GM19023 (cell line): ENCODE measurements around the gene KIF5C.
A peak's percentile ranks its signal among the peaks of the same experiment; 100 is the strongest.
"Not testable (repeated sequence)": the region's sequence is repeated elsewhere in the genome, so short reads cannot be mapped to it uniquely, and the experiment has no call there.

ENCODE experiments used
- ATAC-seq: cut with Tn5 transposase; IDR thresholded peaks from one replicate; pipeline ENCODE4 v1.9.1; 2021; ENCODE audit warnings: mild to moderate bottlenecking, moderate library complexity; ENCODE audit not compliant: unreplicated experiment

The KIF5C gene

DNA sequence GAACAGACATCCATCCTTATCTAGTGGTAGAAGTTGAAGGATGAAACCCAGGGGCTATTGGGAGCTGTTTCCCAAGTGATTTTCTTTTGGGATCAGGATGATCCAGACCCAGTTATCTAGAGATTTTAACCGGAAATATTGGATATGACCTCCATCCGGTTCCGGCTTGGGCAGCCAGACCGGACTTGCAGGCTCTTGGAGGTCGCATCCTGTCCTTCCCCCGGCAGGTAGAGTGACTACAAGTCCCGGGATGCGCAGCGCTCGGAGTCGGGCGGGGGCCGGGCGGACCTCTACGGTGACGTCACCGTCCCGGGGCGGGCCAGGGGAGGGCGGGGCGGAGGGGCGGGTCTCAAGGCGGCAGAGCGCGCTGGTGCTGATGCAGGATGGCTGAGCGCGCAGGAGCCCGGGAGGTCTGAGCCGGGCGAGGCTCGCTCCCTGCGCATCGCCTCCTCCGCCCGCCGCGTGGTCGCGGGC is at the start of gene KIF5C:
Gene KIF5C (plus strand): TSS at position 360 of the 474 bp plus-strand sequence. CDS start 391 bp downstream, outside the sequence.
- peak; percentile 93 for ATAC-seq

DNA sequence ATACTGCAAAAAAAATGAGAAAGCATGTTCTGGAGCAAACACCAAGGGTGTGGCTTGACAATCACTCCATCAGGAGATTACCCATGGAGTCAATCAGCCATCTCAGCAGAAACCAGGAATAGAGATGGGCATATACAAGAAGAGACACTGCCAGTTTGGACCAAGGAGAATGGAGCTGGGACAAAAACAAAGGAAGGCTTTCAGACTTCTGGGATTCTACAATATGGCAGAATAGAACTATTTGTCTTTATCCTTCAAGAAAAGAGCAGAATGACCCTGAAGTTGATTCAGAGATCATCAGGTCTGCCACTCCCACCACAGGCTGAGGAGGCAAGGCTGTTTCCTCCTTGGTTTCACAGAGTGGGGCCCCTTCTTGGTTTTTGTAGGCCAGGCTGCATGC is 48.2 kb upstream of the KIF5C start:
- ATAC-seq, result no peak

DNA sequence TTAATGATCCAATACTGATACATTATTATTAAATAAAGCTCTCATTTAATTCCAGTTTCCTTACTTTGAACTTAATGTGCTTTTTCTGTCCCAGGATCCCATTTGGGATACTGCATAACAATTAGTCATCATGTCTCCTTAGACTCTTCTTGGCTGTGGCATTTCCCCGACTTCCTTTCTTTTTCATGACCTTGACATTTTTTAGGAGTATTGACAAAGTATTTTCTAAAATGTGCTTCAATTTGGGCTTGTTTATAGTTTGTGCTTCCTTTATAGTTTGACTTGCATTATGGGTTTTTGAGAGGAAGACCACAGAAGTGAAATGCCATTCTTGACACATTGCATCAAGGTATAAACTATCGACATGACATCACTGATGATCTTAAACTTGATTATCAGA is 46.1 kb upstream of the KIF5C start:
- no peak for ATAC-seq

DNA sequence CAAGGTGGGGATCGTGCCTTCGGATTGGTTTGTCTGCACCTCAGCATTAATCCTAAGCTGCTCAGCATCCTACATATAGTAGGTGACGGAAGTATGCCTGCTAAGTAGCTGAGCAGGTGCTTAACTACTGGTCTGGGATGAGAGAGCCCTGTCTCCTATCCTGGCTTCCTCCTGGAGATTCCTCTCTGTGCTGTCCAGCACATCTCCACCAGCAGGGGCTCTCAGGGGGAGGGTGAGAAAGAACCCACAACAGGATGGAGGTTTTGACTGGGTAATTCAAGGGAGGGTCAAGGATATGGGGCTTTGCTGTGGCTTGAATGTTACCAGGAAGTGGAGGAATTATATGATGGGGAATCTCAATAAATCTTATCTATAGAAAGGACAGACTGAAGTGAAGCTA is 45.4 kb upstream of the KIF5C start:
- ATAC-seq, result no peak

DNA sequence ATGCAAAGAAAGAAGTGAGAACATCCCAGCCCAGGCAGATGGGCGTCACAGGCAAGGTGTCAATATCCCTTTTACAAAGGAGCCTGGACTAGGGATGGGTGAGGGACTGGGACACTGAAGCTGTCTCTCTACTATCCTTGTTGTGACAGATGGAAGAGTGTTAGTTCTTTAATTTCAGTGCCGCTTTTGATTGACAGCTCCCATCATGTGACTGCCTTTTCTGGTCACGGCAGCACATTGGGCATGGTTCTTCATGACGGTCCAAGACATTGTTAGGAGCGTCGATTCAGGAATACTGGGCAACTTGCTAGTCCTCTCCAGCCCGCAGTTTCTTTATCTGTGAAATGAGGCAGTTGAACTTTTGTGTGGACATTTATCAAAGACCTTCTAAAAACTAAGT is 42.4 kb upstream of the KIF5C start:
- no peak for ATAC-seq

DNA sequence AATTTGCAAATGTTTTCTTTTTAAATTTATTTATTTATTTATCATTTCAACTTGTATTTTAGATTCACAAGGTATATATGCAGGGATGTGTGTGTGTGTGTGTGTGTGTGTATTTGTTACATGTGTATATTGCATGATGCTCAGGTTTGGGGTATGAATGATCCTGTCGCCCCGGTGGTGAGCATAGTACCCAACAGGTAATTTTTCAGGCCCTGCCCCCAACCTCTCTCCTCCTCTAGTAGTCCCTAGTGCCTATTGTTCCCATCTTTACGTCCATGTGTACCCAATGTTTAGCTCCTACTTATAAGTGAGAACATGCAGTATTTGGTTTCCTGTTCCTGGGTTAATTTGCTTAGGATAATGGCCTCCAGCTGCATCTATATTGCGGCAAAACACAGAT is 33.0 kb upstream of the KIF5C start:
- ATAC-seq, result no peak

DNA sequence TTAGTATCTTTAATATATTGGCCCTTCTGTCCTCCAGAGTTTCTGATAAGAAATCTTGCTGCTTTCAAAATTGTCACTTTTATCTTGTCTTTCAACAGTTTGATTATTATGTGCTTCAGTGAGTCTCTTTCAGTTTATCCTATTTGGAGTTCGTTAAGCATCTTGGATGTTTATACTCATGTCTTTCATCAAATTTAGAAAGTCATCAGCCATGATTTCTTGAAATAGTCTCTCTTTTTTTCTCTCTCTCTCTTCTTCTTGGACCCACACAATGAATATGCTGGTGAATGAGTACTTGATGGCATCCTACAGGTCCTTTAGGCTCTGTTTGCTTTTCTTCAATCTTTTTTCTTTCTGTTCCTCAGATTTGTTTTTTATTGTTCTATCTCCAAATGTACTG is 26.9 kb upstream of the KIF5C start:
- ATAC-seq, result no peak

DNA sequence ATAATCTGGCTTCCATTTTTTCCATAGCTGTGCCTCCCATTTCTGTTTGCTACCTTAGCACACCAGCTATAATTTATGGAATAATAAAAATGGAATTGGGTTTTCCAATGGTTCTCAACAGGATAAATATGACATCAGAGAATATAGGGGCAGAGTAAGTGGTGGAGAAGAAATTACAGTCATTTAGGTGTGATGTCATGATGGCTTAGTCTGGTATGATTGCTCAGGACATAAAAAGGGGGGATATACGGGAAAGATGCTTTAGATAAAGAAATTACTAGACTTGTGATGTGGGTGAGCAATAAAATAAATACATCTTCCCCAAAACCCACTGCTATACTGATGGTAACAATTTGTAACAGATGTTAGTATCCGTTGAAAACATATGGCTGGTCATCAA is 21.6 kb upstream of the KIF5C start:
- no peak for ATAC-seq

DNA sequence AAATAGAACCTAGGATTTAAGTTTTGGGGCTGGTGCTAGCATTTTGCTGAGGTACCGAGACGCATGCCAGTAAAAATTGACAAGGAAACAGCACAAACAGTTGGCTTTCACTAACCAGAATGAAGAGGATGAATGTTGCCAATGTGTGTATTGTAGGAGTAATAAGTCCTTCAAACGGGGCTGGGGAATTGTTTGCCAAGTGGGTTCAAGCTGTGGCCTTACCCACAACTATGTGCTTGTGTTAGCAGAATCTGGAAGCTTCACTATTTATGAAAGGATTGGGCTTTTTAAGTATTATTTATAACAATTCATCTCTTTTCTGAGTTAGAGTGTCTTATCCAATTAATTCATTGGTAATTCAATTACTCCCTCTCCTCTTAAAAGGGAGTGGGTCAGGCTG is 15.0 kb upstream of the KIF5C start:
- no peak for ATAC-seq

DNA sequence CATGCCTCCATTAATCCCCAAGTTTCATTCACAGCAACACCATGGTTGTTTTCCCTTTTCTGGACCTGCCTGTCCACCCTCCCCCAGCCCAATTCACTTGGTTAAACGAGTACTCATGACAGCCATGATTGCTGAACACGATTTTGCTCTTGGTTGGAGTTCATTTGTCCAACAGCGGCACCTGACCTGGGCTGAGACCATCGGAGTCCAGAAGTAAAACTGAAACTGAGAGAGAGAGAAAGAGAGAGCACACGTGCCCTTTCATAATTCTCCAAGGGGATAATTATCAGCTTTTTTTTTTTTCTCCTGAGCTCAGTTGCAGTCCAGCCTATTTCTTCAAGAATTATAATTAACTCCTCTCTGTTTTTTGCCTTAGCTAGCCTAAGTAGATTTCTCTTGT is 13.7 kb upstream of the KIF5C start:
- ATAC-seq, result no peak

DNA sequence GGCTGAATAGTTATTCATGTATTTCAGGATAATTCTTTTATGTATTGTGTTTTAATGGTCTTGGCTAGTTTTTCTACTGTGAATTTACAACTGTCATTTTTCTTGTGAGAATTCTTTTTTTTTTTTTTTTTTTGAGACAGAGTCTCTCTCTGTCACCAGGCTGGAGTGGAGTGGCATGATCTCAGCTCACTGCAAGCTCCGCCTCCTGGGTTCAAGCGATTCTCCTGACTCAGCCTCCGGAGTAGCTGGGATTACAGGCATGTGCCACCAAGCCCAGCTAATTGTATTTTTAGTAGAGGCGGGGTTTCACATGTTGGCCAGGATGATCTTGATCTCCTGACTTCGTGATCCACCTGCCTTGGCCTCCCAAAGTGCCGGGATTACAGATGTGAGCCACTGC is 12.5 kb upstream of the KIF5C start:
- ATAC-seq, result not testable (repeated sequence)

DNA sequence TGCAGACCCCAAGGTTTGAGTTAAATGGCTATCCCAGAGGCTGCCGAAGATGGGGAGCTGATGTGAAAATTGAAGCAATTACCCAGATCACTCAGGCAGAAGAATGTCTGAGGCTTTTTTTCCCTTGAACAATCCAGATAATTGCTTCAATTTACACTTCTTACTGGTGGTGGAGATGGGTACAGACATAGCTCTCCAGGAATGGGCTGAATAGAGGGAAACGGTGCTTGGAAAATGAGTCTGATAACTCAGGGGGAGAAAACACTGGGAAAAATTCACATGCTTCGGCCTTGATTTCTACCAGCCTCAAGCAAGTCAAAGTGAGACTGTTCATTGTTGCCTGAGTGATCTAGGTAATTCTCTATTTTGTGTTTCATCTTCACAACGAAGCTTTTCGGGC is 9.5 kb upstream of the KIF5C start:
- no peak for ATAC-seq

DNA sequence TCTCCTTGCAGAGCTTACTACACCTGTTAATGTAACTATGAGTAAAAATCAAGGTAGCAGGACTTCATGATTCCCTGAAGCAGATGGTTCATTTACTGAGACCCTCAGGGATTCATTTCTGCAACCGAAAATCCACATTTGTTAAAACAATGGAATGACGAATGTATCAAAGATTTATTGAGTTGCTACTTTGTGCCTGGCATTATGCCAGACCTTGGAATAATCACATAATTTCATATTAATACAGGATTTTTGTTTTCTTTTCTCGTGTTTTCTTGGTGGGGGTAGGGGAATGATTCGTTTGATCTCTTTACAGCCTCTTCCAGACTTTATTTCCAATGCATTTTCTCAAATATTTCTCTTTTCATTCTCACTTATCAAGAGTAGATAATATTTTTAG is 8.9 kb upstream of the KIF5C start:
- no peak for ATAC-seq

DNA sequence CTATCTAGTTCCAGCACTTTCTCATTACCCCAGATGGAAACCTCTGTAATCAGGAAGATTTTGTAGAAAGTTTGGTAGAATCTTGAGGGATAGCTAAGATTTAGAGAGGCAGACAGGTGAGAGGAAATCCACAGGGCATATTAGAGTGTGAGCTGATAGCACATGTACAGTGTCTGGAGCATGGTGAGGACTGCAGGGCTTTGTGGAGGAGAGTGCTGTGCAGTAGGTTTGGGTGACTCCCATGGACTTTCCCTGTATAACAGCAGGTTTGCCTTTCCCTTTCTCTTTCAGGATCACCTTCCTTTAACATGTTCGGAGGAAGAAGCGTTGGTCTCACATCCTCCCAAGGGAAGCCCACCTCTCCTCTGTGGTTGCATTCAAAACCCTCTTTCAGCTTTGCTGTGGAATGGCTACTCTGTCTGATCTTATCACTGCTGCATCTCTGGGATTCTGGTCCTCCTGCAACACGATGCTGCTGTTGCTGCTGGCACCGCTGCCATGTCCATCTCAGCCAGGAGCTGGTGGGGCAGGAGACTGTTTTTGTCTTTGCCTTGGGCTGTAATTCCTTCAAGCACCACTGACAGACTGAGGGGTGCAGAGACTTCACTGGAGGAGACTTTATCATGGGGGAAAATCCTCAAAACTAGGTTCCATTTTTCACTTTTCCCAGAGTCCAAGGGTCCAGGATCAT is 7.8 kb upstream of the KIF5C start:
- no peak for ATAC-seq

DNA sequence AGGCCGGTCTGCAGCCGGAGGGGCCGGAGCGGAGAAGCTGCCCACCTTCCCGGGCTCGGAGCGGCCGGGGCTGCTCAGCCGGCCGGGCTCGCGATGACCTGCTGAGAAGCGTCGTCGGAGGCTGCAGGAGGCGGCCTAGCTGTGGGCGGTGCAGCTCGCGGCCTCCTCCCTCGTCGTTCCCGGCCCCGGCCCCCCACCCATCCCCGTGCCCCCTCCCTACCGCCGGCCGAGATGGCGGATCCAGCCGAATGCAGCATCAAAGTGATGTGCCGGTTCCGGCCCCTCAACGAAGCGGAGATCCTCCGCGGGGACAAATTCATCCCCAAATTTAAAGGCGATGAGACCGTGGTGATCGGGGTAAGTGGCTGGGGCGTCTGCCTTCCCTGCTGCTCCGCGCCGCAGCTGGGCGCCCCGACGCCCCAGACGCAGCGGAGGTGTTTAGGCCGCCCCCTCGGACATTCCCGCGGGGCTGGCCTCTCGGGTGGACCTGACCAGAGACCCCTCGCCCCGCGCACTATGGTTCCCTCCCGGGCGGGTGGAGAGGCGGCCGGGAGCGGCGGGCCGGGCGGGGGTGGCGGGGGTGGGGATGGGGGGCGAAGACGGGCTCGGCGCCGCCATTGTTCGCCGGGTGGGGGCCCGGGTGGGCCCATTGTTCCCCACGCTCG is 492 bp downstream of the KIF5C start:
- ATAC-seq, result peak; percentile 20

DNA sequence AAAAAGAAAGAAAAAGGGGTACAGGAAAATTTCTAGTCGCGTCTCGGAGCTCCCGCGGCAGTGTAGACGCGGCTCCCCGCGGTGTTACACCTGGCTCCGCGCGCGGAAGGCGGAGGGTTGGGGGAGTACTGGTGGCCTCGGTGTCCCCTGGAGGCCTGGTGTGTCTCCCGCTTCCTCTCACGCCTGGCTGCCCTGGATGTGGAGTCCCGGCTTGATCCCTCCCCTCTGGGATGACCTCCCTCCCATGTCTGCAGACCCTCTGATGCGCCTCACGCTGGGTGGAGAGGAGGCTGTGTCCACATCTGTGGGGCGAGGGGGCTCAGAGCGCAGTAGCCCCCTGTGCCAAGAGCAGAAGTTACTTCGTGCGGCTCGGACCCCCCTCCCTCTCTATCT is 1.2 kb downstream of the KIF5C start:
- no peak for ATAC-seq

DNA sequence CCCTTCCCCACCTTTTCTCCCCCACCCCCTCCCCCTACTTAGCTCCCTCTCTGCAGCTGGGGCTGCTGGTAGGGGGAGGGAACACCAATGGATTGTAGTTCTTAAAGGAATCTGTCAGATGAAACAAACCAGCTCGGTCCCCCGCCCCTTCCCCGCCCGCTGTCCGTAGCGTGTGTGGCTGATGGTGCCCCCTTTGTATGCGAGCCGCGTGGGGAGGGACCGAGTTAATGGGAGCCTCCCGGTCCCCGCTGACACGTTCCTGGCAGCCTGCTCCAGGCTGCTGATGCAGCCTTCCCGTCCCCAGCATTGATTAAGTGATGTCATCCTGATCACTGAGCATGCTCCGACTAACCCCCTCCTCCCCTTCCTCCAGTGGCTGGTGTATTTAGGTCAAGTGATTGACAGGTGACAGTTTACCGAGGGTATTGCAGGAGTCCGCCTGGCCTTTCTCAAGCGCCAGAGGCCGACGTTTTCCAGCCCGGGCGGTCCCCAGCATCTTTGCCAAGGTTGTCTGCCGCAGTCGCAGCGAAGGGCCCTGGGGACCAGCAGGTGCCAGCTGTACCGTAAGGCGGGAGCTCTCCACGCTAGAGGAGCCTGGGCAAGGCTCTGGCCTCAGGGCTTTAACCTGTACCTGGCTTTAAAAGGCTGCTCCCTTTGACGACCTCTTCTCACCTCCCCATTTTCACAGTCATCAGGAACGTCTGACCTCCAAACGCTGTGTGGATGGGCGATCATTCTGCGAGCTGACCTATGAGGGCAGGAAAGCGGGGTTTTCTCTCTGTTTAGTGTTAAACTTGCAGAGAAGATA is 1.8 kb downstream of the KIF5C start:
- peak; percentile 30 for ATAC-seq

DNA sequence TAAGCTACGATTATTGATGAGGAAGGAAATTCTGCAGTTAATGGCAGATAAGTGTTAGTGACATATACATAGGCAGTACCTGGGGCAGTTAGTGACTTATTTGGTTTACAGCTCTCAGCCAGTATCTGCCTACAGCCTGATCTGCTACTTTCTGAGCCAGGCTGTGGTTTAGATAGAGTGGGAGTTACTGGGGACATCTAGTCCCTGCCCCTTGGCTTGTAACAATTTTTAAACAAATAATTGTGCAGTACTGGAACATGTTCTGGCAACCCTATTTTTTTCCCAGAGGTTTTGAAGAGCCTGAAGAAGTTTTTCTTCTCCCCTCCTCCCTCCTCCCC is 2.3 kb downstream of the KIF5C start:
- ATAC-seq, result no peak

DNA sequence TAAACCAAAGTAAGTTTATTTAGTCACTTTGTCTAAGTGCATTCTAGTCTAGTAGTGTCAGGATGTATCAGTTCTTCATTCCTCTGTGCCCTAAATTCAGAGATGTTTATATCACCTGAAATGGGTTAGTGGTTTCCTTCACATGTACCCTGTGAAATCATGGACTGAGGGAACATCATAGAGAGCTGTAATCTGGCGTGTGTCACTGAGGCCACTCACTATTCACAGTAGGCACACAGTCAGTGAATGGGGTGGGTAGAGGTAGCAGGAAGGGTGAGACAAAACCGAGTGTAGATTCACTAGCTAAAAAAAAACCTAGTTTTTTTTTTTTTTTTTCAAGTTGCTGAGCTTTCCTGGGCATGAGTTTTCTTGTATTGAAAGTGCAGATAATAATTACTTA is 5.6 kb downstream of the KIF5C start:
- ATAC-seq, result no peak

DNA sequence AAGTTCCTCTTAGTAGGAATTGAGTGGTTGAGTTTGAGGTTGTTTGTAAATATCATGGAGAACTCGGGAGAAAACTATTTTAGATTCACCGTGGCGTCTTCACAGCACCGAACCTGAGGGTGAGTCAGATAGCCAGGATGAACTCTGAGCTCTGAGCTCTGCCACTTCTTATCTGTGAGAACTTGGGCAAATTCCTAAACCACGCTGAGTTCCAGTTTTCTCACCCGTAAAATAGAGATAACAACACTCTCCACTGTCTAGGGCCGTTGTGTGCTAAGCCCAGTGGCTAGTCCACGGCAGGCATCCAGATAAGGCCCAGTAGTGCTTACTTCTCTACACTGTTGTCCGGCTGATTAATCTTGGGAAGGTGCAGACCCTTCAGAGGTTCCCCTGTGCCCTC is 7.0 kb downstream of the KIF5C start:
- no peak for ATAC-seq

DNA sequence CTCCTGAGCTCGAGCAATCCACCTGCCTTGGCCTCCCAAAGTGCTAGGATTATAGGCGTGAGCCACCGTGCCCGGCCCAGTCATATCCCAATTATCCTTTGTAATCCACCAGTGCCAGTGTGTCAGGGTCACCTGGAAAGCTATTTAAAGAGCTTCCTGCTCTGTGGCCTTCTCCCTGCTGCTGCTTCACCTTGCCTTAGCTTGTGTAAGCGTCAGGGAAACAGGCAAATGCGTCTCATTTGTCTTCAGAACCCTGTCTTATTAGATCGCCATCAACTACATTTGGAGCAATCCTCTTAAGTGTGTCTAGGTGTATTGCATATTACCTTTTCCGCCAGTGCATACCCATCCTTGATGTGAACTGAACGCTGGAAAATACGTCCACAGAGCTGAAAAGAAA is 10.2 kb downstream of the KIF5C start:
- no peak for ATAC-seq

DNA sequence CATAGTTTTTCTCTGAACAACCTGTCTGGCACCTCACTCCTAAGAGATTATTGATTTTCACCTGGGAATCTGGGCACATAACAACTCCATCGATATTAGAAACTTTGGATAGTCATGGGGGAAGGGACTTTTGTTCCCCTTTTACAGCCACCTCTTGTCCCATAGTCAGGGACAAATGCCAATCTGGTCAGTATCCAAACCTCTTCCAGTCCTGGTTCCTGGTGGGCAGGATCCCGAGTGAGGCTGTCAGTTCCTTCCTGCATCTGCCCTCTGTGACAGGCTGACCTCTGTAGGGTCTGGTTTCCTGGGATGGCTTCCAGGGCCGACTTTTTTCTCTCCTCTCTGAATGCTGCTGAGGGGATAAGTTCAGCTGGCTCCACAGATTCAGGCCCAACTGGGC is 11.0 kb downstream of the KIF5C start:
- no peak for ATAC-seq
